ENCODE data around the gene FANCC. TPM values are rescaled to one million over a fixed set of nuclear protein-coding genes. Genes with fewer than 3 reads are reported as not detected.
A peak's percentile ranks its signal among the peaks of the same experiment; 100 is the strongest.

Gene FANCC
- polyA plus RNA-seq, 4 donors = 4.9 to 20.6 (median 7.1) TPM

GRCh38 chr9:95107001-95107749, 210.3 kb downstream of the FANCC start:
- FAIRE-seq = no peak

GRCh38 chr9:95105519-95106287, 211.8 kb downstream of the FANCC start:
- Histone ChIP-seq H3K27ac (ENCODE audit: low read depth in 1 of 3, low read length in 2 of 3) (no peak overlapping the region), H3K4me3 (ENCODE audit: low read depth in 1 of 3, low read length in 3 of 3) (no peak overlapping the region), H3K27me3 (ENCODE audit: control insufficient read depth in 3 of 3, insufficient read depth in 3 of 3, low read length in 3 of 3) (no peaks in the 10 kb centered on the region), H3K9me3 (ENCODE audit: control insufficient read depth in 2 of 2, insufficient read depth in 1 of 2, low read depth in 1 of 2, low read length in 1 of 2) (no peaks in the 10 kb centered on the region), H3K36me3 (ENCODE audit: control insufficient read depth in 3 of 3, insufficient read depth in 2 of 3, low read depth in 1 of 3, low read length in 3 of 3) (peaks cover 4 to 73% (median 8%) of the 10 kb centered on the region in 3 donors), H3K4me1 (ENCODE audit: control insufficient read depth in 3 of 3, insufficient read depth in 2 of 3, low read depth in 1 of 3, low read length in 2 of 3) (peaks cover 0 to 2% (median 0%) of the 10 kb centered on the region in 3 donors)
- WGBS, 3 donors = 85 to 87% (median 86%) methylated on average over 13 of the region's 13 CpGs
- DNase-seq (peak in 1 of 2 donors; percentile 27), FAIRE-seq (no peak)

More at GRCh38 chr9:95107001-95107749, 210.3 kb downstream of the FANCC start:
- DNase-seq = no peak
- Histone ChIP-seq H3K36me3 (ENCODE audit: control insufficient read depth in 3 of 3, insufficient read depth in 2 of 3, low read depth in 1 of 3, low read length in 3 of 3) (peaks cover 4 to 73% (median 5%) of the 10 kb centered on the region in 3 donors), H3K4me1 (ENCODE audit: control insufficient read depth in 3 of 3, insufficient read depth in 2 of 3, low read depth in 1 of 3, low read length in 2 of 3) (peaks cover 0 to 2% (median 0%) of the 10 kb centered on the region in 3 donors), H3K27me3 (ENCODE audit: control insufficient read depth in 3 of 3, insufficient read depth in 3 of 3, low read length in 3 of 3) (no peaks in the 10 kb centered on the region), H3K9me3 (ENCODE audit: control insufficient read depth in 2 of 2, insufficient read depth in 1 of 2, low read depth in 1 of 2, low read length in 1 of 2) (no peaks in the 10 kb centered on the region), H3K4me3 (ENCODE audit: low read depth in 1 of 3, low read length in 3 of 3) (no peak overlapping the region), H3K27ac (ENCODE audit: low read depth in 1 of 3, low read length in 2 of 3) (peak overlapping the region in 1 of 3 donors; percentile 47)
- WGBS, 3 donors = 77 to 93% (median 86%) methylated on average over 18 of the region's 18 CpGs

- FAIRE-seq (no peak), DNase-seq (no peak)
- Histone ChIP-seq H3K27ac (ENCODE audit: low read depth in 1 of 3, low read length in 2 of 3) (peak overlapping the region in 1 of 3 donors; percentile 17), H3K27me3 (ENCODE audit: control insufficient read depth in 3 of 3, insufficient read depth in 3 of 3, low read length in 3 of 3) (no peaks in the 10 kb centered on the region), H3K4me1 (ENCODE audit: control insufficient read depth in 3 of 3, insufficient read depth in 2 of 3, low read depth in 1 of 3, low read length in 2 of 3) (peaks cover 0 to 2% (median 0%) of the 10 kb centered on the region in 3 donors), H3K9me3 (ENCODE audit: control insufficient read depth in 2 of 2, insufficient read depth in 1 of 2, low read depth in 1 of 2, low read length in 1 of 2) (no peaks in the 10 kb centered on the region), H3K36me3 (ENCODE audit: control insufficient read depth in 3 of 3, insufficient read depth in 2 of 3, low read depth in 1 of 3, low read length in 3 of 3) (peaks cover 4 to 77% (median 8%) of the 10 kb centered on the region in 3 donors), H3K4me3 (ENCODE audit: low read depth in 1 of 3, low read length in 3 of 3) (no peak overlapping the region)
- WGBS, 3 donors = 88 to 91% (median 90%) methylated on average over 12 of the region's 12 CpGs
Measured at GRCh38 chr9:95104980-95105379, 212.5 kb downstream of the FANCC start.

GRCh38 chr9:95104581-95104960, 212.9 kb downstream of the FANCC start:
- DNase-seq = no peak
- Histone ChIP-seq H3K4me3 (ENCODE audit: low read depth in 1 of 3, low read length in 3 of 3) (no peak overlapping the region), H3K36me3 (ENCODE audit: control insufficient read depth in 3 of 3, insufficient read depth in 2 of 3, low read depth in 1 of 3, low read length in 3 of 3) (peaks cover 4 to 78% (median 8%) of the 10 kb centered on the region in 3 donors), H3K9me3 (ENCODE audit: control insufficient read depth in 2 of 2, insufficient read depth in 1 of 2, low read depth in 1 of 2, low read length in 1 of 2) (no peaks in the 10 kb centered on the region), H3K4me1 (ENCODE audit: control insufficient read depth in 3 of 3, insufficient read depth in 2 of 3, low read depth in 1 of 3, low read length in 2 of 3) (peaks cover 0 to 2% (median 0%) of the 10 kb centered on the region in 3 donors), H3K27me3 (ENCODE audit: control insufficient read depth in 3 of 3, insufficient read depth in 3 of 3, low read length in 3 of 3) (no peaks in the 10 kb centered on the region), H3K27ac (ENCODE audit: low read depth in 1 of 3, low read length in 2 of 3) (no peak overlapping the region)
- 77 to 89% (median 87%) methylated on average over 8 of the region's 8 CpGs for WGBS, 3 donors
- no peak for FAIRE-seq

GRCh38 chr9:95103871-95104580, 213.5 kb downstream of the FANCC start:
- no peak overlapping the region for H3K4me3 ChIP-seq (ENCODE audit: low read depth in 1 of 3, low read length in 3 of 3)
- H3K27me3 ChIP-seq (ENCODE audit: control insufficient read depth in 3 of 3, insufficient read depth in 3 of 3, low read length in 3 of 3) = no peaks in the 10 kb centered on the region
- H3K27ac ChIP-seq (ENCODE audit: low read depth in 1 of 3, low read length in 2 of 3) = peak overlapping the region in 1 of 3 donors; percentile 15
- DNase-seq (no peak), FAIRE-seq (no peak)
- WGBS, 3 donors = 74 to 87% (median 80%) methylated on average over 20 of the region's 20 CpGs
- H3K9me3 ChIP-seq (ENCODE audit: control insufficient read depth in 2 of 2, insufficient read depth in 1 of 2, low read depth in 1 of 2, low read length in 1 of 2) = no peaks in the 10 kb centered on the region
- H3K36me3 ChIP-seq (ENCODE audit: control insufficient read depth in 3 of 3, insufficient read depth in 2 of 3, low read depth in 1 of 3, low read length in 3 of 3) = peaks cover 4 to 80% (median 8%) of the 10 kb centered on the region in 3 donors
- peaks cover 0 to 2% (median 0%) of the 10 kb centered on the region in 3 donors for H3K4me1 ChIP-seq (ENCODE audit: control insufficient read depth in 3 of 3, insufficient read depth in 2 of 3, low read depth in 1 of 3, low read length in 2 of 3)

- H3K27ac ChIP-seq (ENCODE audit: low read depth in 1 of 3, low read length in 2 of 3) = peak overlapping the region in 1 of 3 donors; percentile 15
- FAIRE-seq = no peak
Measured at GRCh38 chr9:95103281-95103771, 214.2 kb downstream of the FANCC start.

GRCh38 chr9:95102572-95102971, 214.9 kb downstream of the FANCC start:
- FAIRE-seq (no peak), DNase-seq (no peak)
- Histone ChIP-seq H3K27ac (ENCODE audit: low read depth in 1 of 3, low read length in 2 of 3) (no peak overlapping the region), H3K4me1 (ENCODE audit: control insufficient read depth in 3 of 3, insufficient read depth in 2 of 3, low read depth in 1 of 3, low read length in 2 of 3) (peaks cover 0 to 5% (median 0%) of the 10 kb centered on the region in 3 donors), H3K9me3 (ENCODE audit: control insufficient read depth in 2 of 2, insufficient read depth in 1 of 2, low read depth in 1 of 2, low read length in 1 of 2) (no peaks in the 10 kb centered on the region), H3K4me3 (ENCODE audit: low read depth in 1 of 3, low read length in 3 of 3) (no peak overlapping the region), H3K36me3 (ENCODE audit: control insufficient read depth in 3 of 3, insufficient read depth in 2 of 3, low read depth in 1 of 3, low read length in 3 of 3) (peaks cover 4 to 87% (median 8%) of the 10 kb centered on the region in 3 donors), H3K27me3 (ENCODE audit: control insufficient read depth in 3 of 3, insufficient read depth in 3 of 3, low read length in 3 of 3) (no peaks in the 10 kb centered on the region)
- WGBS, 3 donors = 81 to 88% (median 85%) methylated on average over 18 of the region's 18 CpGs

More at GRCh38 chr9:95103281-95103771, 214.2 kb downstream of the FANCC start:
- H3K4me3 ChIP-seq (ENCODE audit: low read depth in 1 of 3, low read length in 3 of 3) = no peak overlapping the region
- no peaks in the 10 kb centered on the region for H3K27me3 ChIP-seq (ENCODE audit: control insufficient read depth in 3 of 3, insufficient read depth in 3 of 3, low read length in 3 of 3)
- 75 to 88% (median 83%) methylated on average over 15 of the region's 15 CpGs for WGBS, 3 donors
- DNase-seq = no peak
- peaks cover 4 to 84% (median 8%) of the 10 kb centered on the region in 3 donors for H3K36me3 ChIP-seq (ENCODE audit: control insufficient read depth in 3 of 3, insufficient read depth in 2 of 3, low read depth in 1 of 3, low read length in 3 of 3)
- H3K4me1 ChIP-seq (ENCODE audit: control insufficient read depth in 3 of 3, insufficient read depth in 2 of 3, low read depth in 1 of 3, low read length in 2 of 3) = peaks cover 0 to 2% (median 0%) of the 10 kb centered on the region in 3 donors
- H3K9me3 ChIP-seq (ENCODE audit: control insufficient read depth in 2 of 2, insufficient read depth in 1 of 2, low read depth in 1 of 2, low read length in 1 of 2) = no peaks in the 10 kb centered on the region

- H3K9me3 ChIP-seq (ENCODE audit: control insufficient read depth in 2 of 2, insufficient read depth in 1 of 2, low read depth in 1 of 2, low read length in 1 of 2) = no peaks in the 10 kb centered on the region
- peaks cover under 1 to 87% (median 8%) of the 10 kb centered on the region in 3 donors for H3K36me3 ChIP-seq (ENCODE audit: control insufficient read depth in 3 of 3, insufficient read depth in 2 of 3, low read depth in 1 of 3, low read length in 3 of 3)
- 85 to 90% (median 89%) methylated on average over 8 of the region's 8 CpGs for WGBS, 3 donors
- peaks cover 0 to 5% (median 0%) of the 10 kb centered on the region in 3 donors for H3K4me1 ChIP-seq (ENCODE audit: control insufficient read depth in 3 of 3, insufficient read depth in 2 of 3, low read depth in 1 of 3, low read length in 2 of 3)
- FAIRE-seq (no peak), DNase-seq (no peak)
- no peak overlapping the region for H3K4me3 ChIP-seq (ENCODE audit: low read depth in 1 of 3, low read length in 3 of 3)
- peak overlapping the region in 1 of 3 donors; percentile 1 for H3K27ac ChIP-seq (ENCODE audit: low read depth in 1 of 3, low read length in 2 of 3)
- no peaks in the 10 kb centered on the region for H3K27me3 ChIP-seq (ENCODE audit: control insufficient read depth in 3 of 3, insufficient read depth in 3 of 3, low read length in 3 of 3)
Measured at GRCh38 chr9:95102001-95102433, 215.5 kb downstream of the FANCC start.
